Immature natural killer cell (primary cell): Measurements from ENCODE around the gene CSF1R. TPM values are rescaled to one million over a fixed set of nuclear protein-coding genes. Genes with fewer than 3 reads are reported as not detected.

Source experiments
- DNase-seq, 3 donors: peaks; one replicate each; pipeline ENCODE4 v3.0.0; 2022; ENCODE audit warnings: mixed read lengths in 1 of 3
- H3K27ac Mint-ChIP-seq, 6 donors: one replicate each; pipeline ENCODE4 v1.8.0; 2020; ENCODE audit warnings: mixed read lengths in 6 of 6, mild to moderate bottlenecking in 5 of 6, inconsistent platforms in 4 of 6, moderate library complexity in 3 of 6
- H3K27me3 Mint-ChIP-seq, 3 donors: one replicate each; pipeline ENCODE4 v1.8.0; 2020 to 2021; ENCODE audit warnings: low read depth in 3 of 3, mild to moderate bottlenecking in 3 of 3, mixed read lengths in 3 of 3, moderate library complexity in 3 of 3, inconsistent platforms in 1 of 3
- H3K36me3 Mint-ChIP-seq, 3 donors: one replicate each; pipeline ENCODE4 v1.8.0; 2020; ENCODE audit warnings: mixed read lengths in 3 of 3, inconsistent platforms in 2 of 3, mild to moderate bottlenecking in 2 of 3
- H3K4me1 Mint-ChIP-seq, 2 donors: one replicate each; pipeline ENCODE4 v1.8.0; 2020; ENCODE audit warnings: inconsistent platforms in 2 of 2, mild to moderate bottlenecking in 2 of 2, mixed read lengths in 2 of 2, moderate library complexity in 1 of 2
- H3K4me3 Mint-ChIP-seq, 5 donors: one replicate each; pipeline ENCODE4 v1.8.0; 2020; ENCODE audit warnings: mild to moderate bottlenecking in 5 of 5, mixed read lengths in 5 of 5, inconsistent platforms in 3 of 5, moderate library complexity in 3 of 5
- H3K9me3 Mint-ChIP-seq, 6 donors: one replicate each; pipeline ENCODE4 v1.8.0; 2020; ENCODE audit warnings: mild to moderate bottlenecking in 6 of 6, mixed read lengths in 6 of 6, inconsistent platforms in 4 of 6, moderate library complexity in 3 of 6
- polyA plus RNA-seq, 3 donors: library from polyadenylated mRNA; unstranded; fragments of 300-500 nt; fragmentation: Illumina TruSeq; gene quantifications; one replicate each; pipeline ENCODE4 v1.2.3, GENCODE V29; 2021

Gene CSF1R
- polyA plus RNA-seq, 3 donors from 2014 or later, result 0.82 to 10.4 (median 2.5) TPM

DNA sequence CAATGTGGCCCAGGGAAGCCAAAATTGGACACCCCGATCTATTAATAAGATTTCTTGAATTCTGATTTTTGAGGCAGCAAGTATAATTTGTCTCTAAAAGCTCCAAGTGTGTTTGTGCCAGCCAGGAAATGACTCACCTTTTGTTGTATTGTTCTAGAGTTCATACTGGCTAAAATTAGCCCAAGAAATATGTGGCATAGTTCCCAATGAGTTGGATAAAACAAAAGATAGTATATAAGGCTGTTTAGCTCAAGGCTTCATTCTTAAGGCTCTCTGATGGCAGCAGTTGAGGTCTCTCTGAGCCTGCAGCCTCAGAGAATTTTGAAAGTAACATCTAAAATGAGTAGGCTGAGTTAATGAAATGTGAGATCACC lies 64.2 kb downstream of the CSF1R start:
- peaks cover 1 to 2% (median 2%) of the 10 kb centered on the region in 3 donors for H3K27me3 Mint-ChIP-seq
- DNase-seq, result no peak
- H3K4me1 Mint-ChIP-seq, result no peaks in the 10 kb centered on the region
- H3K4me3 Mint-ChIP-seq, result no peak overlapping the region
- no peak overlapping the region for H3K27ac Mint-ChIP-seq
- H3K36me3 Mint-ChIP-seq, result peaks cover 39 to 88% (median 51%) of the 10 kb centered on the region in 3 donors
- H3K9me3 Mint-ChIP-seq, result no peaks in the 10 kb centered on the region

DNA sequence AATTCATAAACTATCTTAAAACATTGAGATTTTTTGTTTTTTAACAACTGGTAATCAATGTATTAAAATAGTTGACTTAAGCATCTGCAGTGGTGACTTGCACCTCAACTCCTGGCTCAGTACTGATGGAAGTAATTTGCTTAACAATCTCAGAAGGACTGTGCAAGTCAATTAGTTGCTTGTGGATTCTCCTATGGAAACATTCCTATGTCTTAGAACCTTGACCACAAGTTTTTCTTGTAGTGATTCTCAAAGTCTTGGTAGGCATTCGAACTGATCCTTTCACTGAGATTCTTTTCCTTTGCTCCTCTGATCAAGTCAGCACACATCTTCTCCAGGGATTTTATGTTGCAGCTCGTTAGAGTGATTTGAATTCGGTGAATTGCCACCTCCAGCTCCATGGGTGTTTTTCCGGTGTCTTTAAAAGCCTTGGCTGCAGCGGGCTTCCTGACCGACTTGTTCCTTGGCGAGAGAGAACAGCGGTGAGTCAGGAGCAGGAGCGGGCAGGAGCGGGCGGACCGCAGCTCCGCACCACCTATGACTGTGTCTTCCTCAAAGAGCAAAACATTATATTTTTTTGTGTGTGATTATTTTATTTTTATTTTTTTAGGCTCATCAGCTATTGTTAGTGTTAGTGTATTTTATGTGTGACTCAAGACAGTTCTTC lies 64.7 kb downstream of the CSF1R start:
- H3K4me3 Mint-ChIP-seq, result no peak overlapping the region
- H3K4me1 Mint-ChIP-seq, result no peaks in the 10 kb centered on the region
- H3K36me3 Mint-ChIP-seq, result peaks cover 43 to 90% (median 55%) of the 10 kb centered on the region in 3 donors
- H3K9me3 Mint-ChIP-seq, result peaks cover 0 to 1% (median 0%) of the 10 kb centered on the region in 6 donors
- peaks cover under 1 to 2% (median 1%) of the 10 kb centered on the region in 3 donors for H3K27me3 Mint-ChIP-seq
- no peak for DNase-seq
- no peak overlapping the region for H3K27ac Mint-ChIP-seq

DNA sequence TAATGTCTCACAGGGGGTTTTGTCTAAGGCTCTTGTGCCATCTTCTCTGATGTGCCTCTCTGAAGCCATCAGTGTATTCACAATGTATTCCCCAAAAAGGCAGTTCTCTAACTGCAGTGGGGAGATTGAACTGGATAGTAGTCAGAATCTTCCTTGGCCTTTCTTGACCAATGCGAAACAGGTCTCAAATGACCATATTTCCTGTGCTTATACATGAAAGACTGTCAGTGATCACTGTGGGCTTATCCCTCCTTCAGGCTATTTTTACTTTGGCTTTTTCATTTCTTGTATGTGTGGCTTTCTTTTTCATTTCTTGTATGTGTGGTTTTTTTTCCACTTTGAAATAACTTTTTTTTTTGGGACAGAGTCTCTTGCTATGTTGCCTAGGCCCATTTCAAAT lies 66.1 kb downstream of the CSF1R start:
- peaks cover 50 to 90% (median 60%) of the 10 kb centered on the region in 3 donors for H3K36me3 Mint-ChIP-seq
- DNase-seq, result no peak
- no peaks in the 10 kb centered on the region for H3K4me1 Mint-ChIP-seq
- H3K4me3 Mint-ChIP-seq, result no peak overlapping the region
- peaks cover 0 to 2% (median 0%) of the 10 kb centered on the region in 3 donors for H3K27me3 Mint-ChIP-seq
- no peak overlapping the region for H3K27ac Mint-ChIP-seq
- H3K9me3 Mint-ChIP-seq, result peaks cover 0 to 8% (median 0%) of the 10 kb centered on the region in 6 donors

DNA sequence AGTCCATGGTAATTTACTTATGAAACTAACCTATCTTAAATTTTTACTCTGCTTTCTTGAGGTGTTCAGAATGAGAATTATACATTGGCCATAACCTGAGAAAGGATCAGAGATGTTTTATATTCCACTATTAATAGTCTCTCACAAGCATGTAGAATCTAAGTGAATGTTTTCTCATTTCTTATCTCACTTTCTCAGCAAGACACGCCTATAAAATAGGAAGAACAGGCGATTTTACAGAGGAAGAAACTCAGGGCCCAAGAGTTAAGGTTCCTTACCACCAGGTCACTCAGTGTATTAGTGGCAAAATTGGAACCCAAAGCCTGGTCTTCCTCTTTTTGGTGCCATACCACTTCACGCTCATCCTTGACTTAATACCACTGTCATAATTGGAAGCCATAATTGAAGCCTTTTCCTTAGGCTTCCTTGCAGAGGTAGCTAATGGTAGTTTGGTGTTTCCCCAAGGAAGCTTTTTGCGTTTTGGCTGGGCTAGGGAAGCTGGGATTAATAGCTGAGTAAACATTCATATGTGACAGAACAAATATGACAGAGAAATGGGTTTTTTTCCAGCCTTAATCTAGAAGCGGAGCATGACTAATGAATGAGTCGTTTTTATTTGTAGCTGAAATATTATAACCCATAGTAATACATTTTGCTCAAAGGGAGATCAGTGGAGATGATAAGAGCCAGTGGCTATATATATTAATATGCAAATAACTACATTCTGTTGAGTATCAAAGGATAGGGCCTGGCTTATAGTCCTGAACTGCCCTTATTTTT lies 68.9 kb downstream of the CSF1R start:
- Mint-ChIP-seq H3K27ac (no peak overlapping the region), H3K4me1 (no peaks in the 10 kb centered on the region), H3K9me3 (peaks cover 0 to 8% (median 0%) of the 10 kb centered on the region in 6 donors), H3K27me3 (peaks cover 0 to 3% (median 2%) of the 10 kb centered on the region in 3 donors), H3K36me3 (peaks cover 66 to 91% (median 81%) of the 10 kb centered on the region in 3 donors), H3K4me3 (no peak overlapping the region)
- DNase-seq, result no peak

DNA sequence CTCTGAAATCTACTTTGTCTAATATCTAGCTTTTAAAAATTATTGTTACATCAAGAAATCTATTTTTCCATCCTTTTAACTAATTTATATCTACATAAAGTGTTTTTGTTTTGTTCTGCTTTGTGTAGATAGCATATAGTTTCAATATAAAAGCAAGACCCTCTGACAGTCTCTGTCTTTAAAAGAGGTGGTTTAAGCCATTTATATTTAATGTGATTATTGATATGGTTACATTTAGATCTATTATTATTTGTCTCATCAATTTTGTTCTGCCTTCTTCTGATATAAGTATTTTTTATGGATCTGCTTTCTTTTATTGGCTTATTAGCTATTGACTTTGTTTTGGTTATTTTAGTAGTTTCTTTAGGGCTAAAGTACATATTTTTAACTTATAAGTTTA lies 69.8 kb downstream of the CSF1R start:
- H3K27me3 Mint-ChIP-seq, result peaks cover 0 to 3% (median 2%) of the 10 kb centered on the region in 3 donors
- no peak for DNase-seq
- H3K9me3 Mint-ChIP-seq, result peaks cover 0 to 8% (median 0%) of the 10 kb centered on the region in 6 donors
- no peaks in the 10 kb centered on the region for H3K4me1 Mint-ChIP-seq
- H3K36me3 Mint-ChIP-seq, result peaks cover 64 to 89% (median 80%) of the 10 kb centered on the region in 3 donors
- H3K27ac Mint-ChIP-seq, result no peak overlapping the region
- no peak overlapping the region for H3K4me3 Mint-ChIP-seq

DNA sequence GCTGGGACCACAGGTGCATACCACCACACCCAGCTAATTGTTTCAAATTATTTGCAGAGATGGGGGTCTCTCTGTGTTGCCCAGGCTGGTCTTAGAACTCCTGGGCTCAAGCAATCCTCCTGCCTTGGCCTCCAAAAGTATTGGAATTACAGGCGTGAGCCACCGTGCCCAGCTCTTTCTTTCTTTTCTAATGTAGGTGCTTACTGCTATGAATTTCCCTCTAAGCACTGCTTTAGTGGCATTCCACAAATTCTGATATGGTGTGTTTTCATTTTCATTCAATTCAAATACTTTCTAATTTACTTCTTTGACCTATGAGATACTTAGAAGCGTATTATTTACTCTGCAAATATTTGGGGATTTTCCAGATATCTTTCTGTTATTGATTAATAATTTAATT lies 70.9 kb downstream of the CSF1R start:
- Mint-ChIP-seq H3K27me3 (peaks cover 0 to 3% (median 2%) of the 10 kb centered on the region in 3 donors), H3K36me3 (peaks cover 58 to 87% (median 76%) of the 10 kb centered on the region in 3 donors), H3K4me1 (peaks cover 0 to 2% of the 10 kb centered on the region in 2 donors), H3K4me3 (no peak overlapping the region), H3K27ac (no peak overlapping the region), H3K9me3 (peaks cover 0 to 8% (median 0%) of the 10 kb centered on the region in 6 donors)
- DNase-seq, result no peak

DNA sequence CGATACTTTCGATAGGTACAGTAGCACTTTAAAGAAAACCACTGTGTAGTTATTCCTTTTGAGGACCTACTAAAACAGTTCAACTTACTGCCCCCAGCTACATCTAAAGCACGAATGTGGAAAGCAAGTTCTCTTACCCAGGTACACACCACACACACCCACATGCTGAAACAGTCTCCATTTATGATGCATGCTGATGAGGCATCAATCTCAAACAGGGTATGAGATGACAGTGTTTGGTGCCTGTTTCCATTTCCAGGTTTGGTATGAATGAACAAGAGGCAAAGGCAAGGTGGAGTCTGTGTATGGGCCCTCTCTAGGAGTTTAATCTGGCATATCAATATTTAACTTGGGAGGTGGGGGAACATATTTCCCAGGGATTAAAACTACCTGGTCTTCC lies 71.9 kb downstream of the CSF1R start:
- peaks cover 6 to 8% of the 10 kb centered on the region in 2 donors for H3K4me1 Mint-ChIP-seq
- H3K27me3 Mint-ChIP-seq, result peaks cover 0 to 3% (median 2%) of the 10 kb centered on the region in 3 donors
- H3K4me3 Mint-ChIP-seq, result no peak overlapping the region
- H3K36me3 Mint-ChIP-seq, result peaks cover 56 to 83% (median 69%) of the 10 kb centered on the region in 3 donors
- H3K9me3 Mint-ChIP-seq, result peaks cover 0 to 8% (median 0%) of the 10 kb centered on the region in 6 donors
- no peak overlapping the region for H3K27ac Mint-ChIP-seq
- DNase-seq, result no peak

DNA sequence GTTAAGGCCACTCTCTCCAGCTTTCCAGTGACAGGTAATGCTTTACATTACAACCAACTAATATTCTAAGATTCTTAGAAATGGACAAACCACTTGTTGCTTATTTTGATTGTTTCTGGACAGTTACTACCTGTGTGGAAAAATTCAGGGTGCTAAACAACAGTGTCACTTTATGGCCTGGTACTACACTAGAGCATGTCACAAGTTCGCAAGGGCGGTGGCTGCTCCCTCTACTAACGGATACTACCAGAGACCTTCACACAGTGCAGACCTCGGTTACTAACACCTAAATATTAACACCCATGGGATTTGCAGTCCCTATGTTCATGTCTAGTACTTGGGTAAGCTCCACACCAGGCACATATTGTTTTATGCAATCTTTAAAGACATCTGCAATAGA lies 72.4 kb downstream of the CSF1R start:
- H3K36me3 Mint-ChIP-seq, result peaks cover 51 to 83% (median 63%) of the 10 kb centered on the region in 3 donors
- no peak overlapping the region for H3K27ac Mint-ChIP-seq
- no peak for DNase-seq
- H3K4me3 Mint-ChIP-seq, result no peak overlapping the region
- peaks cover 0 to 8% (median 0%) of the 10 kb centered on the region in 6 donors for H3K9me3 Mint-ChIP-seq
- peaks cover 0 to 3% (median 2%) of the 10 kb centered on the region in 3 donors for H3K27me3 Mint-ChIP-seq
- peaks cover 8 to 13% of the 10 kb centered on the region in 2 donors for H3K4me1 Mint-ChIP-seq

DNA sequence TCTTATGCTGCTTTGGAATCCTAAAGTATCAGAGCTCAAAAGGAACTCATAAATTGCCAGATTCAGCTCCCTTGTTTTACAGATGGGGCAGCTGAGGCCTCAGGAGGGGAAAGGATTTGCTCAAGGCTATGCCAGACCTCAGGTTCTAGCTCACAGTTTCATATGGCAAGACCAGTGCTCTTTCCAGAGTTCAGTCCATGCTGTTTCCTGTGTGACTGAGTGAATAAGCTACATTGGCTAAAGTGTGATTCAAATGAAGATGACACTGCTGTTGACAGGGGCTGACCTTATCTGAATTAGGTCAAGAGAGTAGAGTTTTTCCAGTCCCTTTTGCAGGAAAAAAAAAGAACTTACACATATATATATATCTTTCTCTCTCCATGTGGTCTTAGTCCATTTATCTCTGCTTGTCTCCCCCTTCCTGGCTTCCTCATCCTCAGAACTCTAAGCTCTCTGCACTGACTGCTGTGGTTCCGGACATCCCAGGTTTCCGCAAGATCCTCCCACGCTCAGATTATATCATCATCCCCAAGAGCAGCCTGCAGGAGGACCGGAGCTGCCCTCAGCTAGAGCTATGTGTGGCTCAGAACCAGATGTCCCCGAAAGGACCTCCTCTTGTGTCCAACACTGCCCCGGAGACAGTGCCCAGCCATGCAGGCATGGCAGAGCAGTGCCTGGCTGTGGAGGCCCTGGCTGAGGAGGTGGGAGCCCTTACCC lies 76.5 kb downstream of the CSF1R start:
- H3K9me3 Mint-ChIP-seq, result no peaks in the 10 kb centered on the region
- DNase-seq, result no peak
- peaks cover 8 to 27% of the 10 kb centered on the region in 2 donors for H3K4me1 Mint-ChIP-seq
- H3K27ac Mint-ChIP-seq, result no peak overlapping the region
- H3K4me3 Mint-ChIP-seq, result no peak overlapping the region
- H3K36me3 Mint-ChIP-seq, result peaks cover 23 to 70% (median 39%) of the 10 kb centered on the region in 3 donors
- H3K27me3 Mint-ChIP-seq, result no peaks in the 10 kb centered on the region

DNA sequence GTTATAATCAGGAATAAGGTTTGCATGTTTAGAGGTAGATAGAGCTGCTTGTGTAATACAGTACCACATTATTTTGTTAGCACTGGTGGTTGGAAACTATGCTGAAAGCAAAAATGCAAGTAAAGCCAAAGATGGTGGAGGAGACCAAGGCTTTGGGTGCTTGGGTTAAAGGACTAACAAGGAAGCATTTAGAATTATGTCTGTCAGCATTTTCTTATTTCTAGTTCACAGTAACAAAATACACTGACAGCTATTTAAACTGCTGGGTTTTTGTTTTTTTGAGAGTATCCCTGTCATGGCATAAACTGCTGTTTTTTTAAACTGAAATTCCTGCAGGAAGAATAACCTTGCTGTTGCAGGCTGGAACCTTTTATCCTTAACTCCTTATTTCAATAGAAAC lies 79.3 kb downstream of the CSF1R start:
- Mint-ChIP-seq H3K4me3 (no peak overlapping the region), H3K36me3 (peaks cover 8 to 52% (median 19%) of the 10 kb centered on the region in 3 donors), H3K9me3 (no peaks in the 10 kb centered on the region), H3K27me3 (no peaks in the 10 kb centered on the region), H3K4me1 (peaks cover 20 to 49% of the 10 kb centered on the region in 2 donors), H3K27ac (no peak overlapping the region)
- no peak for DNase-seq

DNA sequence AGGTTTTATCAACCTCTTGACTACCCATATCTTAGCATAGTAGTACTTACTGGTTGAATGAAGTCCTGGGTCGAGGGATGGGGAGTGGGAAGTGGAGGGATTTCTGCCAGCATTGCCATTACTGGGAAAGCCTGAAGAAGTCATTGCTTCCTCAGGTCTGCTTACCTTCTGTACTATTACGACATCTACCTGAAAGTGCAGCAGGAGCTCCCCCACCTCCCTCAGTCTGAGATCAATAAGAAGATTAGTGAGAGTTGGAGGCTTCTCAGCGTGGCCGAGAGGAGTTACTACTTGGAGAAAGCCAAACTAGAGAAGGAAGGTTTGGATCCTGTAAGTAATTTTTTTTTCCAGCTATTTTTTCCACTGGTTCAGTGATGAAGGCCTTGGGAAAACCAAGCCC lies 80.0 kb downstream of the CSF1R start:
- Mint-ChIP-seq H3K27me3 (peaks cover 2 to 3% (median 2%) of the 10 kb centered on the region in 3 donors), H3K27ac (no peak overlapping the region), H3K4me3 (no peak overlapping the region), H3K4me1 (peaks cover 27 to 56% of the 10 kb centered on the region in 2 donors), H3K36me3 (peaks cover 6 to 48% (median 17%) of the 10 kb centered on the region in 3 donors), H3K9me3 (no peaks in the 10 kb centered on the region)
- no peak for DNase-seq
